A549 (cell line): ENCODE results near the gene ADARB2.

Experiments used
- CTCF ChIP-seq: fragments of >200 bp; sonication (Bioruptor Twin); formaldehyde crosslinking; IDR thresholded peaks from 3 replicates; pipeline ENCODE4 v1.5.1; 2016
- MYC ChIP-seq: IDR thresholded peaks from 2 replicates; pipeline ENCODE4 v1.6.1; 2012; ENCODE audit warnings: mild to moderate bottlenecking, inconsistent platforms, low read length, improper control_type of control experiment, borderline replicate concordance
- POLR2A ChIP-seq: IDR thresholded peaks from 2 replicates; pipeline ENCODE4 v1.6.1; 2012; ENCODE audit warnings: mild to moderate bottlenecking, low read length
- TF ChIP-seq, protein P1 (sequence below): fragments of 200-600 bp; sonication (generic); IDR thresholded peaks from 2 replicates; pipeline ENCODE4 v1.6.1; 2016; ENCODE audit warnings: antibody characterized with exemption, mild to moderate bottlenecking, moderate library complexity
- TF ChIP-seq, protein P2 (sequence below): IDR thresholded peaks from 2 replicates; pipeline ENCODE4 v1.6.1; 2012

DNA sequence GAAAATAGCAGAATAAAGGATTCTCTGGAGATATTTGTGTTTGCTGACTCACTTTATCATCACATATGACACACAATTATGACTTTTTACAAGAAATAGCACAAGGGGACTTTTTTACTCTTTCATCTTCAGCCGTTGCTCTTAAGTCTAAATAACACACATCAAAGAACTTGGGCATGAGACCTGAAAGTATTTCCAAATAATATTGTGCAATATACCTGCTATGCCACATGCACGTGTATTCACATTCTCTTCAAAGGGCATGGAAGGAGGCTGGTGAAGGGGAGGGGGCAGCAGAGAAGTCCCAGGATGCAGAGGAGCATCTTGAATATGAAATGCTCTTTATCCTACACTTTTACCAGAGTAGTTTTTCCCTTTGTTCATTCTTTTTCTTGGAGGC is 4.1 kb upstream of the ADARB2 start:
- TF ChIP-seq CTCF (no peak), MYC (no peak), POLR2A (no peak)
- TF ChIP-seq, protein P1, sequence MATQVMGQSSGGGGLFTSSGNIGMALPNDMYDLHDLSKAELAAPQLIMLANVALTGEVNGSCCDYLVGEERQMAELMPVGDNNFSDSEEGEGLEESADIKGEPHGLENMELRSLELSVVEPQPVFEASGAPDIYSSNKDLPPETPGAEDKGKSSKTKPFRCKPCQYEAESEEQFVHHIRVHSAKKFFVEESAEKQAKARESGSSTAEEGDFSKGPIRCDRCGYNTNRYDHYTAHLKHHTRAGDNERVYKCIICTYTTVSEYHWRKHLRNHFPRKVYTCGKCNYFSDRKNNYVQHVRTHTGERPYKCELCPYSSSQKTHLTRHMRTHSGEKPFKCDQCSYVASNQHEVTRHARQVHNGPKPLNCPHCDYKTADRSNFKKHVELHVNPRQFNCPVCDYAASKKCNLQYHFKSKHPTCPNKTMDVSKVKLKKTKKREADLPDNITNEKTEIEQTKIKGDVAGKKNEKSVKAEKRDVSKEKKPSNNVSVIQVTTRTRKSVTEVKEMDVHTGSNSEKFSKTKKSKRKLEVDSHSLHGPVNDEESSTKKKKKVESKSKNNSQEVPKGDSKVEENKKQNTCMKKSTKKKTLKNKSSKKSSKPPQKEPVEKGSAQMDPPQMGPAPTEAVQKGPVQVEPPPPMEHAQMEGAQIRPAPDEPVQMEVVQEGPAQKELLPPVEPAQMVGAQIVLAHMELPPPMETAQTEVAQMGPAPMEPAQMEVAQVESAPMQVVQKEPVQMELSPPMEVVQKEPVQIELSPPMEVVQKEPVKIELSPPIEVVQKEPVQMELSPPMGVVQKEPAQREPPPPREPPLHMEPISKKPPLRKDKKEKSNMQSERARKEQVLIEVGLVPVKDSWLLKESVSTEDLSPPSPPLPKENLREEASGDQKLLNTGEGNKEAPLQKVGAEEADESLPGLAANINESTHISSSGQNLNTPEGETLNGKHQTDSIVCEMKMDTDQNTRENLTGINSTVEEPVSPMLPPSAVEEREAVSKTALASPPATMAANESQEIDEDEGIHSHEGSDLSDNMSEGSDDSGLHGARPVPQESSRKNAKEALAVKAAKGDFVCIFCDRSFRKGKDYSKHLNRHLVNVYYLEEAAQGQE, result no peak
- TF ChIP-seq, protein P2, sequence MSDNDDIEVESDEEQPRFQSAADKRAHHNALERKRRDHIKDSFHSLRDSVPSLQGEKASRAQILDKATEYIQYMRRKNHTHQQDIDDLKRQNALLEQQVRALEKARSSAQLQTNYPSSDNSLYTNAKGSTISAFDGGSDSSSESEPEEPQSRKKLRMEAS, result no peak
